IPS-NIHi7 (cell line): ENCODE results near the gene EIF2D.

Experiments
- DNase-seq: peaks from one replicate; pipeline ENCODE4 v3.0.0; 2012; ENCODE audit warnings: mixed read lengths; ENCODE audit errors: extremely low spot score

Gene EIF2D

DNA sequence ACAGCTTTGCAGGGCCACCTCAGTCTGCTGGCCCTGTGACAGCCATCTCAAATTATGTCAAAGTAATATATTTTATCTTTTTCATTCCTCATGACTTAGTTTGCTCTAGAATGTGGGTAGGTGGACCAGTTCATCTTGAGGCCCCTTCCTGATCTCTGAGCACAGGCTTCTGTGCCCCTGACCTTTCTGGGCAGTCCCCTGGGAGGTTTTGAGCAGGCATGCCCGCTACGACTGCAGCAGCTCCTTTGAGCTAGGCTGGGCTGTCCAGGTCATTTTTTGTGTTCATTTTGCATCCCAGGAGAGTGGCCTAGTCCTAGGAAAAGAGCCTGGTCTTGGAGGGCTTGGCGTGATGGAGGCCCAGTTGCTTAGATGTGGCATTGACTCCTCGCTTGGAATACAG, 42.7 kb downstream of the EIF2D start:
- no peak for DNase-seq

- DNase-seq: no peak
These were observed 43.4 kb downstream of the EIF2D start for GRCh38 chr1:206568779-206569352.

DNA sequence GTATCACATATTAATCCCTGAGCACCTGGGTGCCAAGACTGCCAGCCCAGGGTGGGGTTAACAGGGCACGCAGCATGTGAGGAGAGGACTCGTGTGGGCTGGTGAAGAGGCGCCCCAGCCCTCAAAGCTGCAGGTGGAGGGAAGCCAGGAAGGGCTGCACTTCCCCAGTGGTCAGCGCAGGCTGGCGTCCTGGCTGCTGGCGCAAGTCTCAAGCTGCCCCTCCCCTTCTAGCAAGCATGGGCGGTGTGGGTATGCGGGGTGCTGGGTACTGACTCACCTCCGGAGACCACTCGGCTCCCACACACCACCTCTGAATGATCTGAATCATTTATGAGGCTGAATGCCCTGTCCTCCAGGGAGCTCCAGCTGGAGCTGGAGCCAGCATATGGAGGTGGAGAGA, 44.0 kb downstream of the EIF2D start:
- DNase-seq: no peak

DNA sequence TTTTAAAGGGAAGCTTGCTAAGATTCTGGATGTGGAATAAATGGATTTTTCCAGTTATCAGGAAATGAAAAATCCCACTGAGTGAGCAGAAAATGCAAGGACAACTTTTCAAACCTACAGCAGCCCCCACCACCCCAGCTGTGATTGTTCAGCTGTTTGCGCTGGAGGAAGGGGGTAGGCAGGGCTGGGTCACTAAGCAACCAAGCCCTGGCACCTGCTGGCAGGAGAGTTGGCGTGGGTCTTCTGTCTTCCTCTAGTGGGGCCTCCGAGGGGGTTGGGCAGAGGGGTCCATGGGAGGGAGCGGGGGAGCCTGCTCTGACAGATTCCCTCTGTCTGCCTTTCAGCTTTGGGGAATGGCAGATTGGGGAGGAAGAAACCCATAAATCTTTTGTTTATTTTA, 45.3 kb downstream of the EIF2D start:
- no peak for DNase-seq

DNA sequence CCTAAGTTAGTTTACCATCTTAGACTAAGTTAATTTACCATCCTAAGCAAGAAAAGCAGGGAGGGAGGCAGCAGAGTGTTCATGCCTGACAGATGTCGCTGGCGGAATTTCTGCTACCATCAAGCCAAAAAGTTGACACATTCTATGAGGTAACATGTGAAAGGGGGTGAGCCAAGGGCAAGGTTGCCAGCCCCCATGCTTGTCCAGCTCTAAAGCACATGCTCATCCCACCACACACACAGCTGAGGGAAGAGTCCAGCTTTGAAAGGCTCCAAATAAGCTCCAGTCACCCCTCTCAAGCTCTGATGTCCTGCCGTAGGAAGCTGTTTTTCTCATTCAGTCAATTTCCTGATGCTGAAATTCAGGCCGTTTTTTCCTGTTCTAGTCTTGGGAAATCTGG, 46.3 kb downstream of the EIF2D start:
- DNase-seq: no peak

DNA sequence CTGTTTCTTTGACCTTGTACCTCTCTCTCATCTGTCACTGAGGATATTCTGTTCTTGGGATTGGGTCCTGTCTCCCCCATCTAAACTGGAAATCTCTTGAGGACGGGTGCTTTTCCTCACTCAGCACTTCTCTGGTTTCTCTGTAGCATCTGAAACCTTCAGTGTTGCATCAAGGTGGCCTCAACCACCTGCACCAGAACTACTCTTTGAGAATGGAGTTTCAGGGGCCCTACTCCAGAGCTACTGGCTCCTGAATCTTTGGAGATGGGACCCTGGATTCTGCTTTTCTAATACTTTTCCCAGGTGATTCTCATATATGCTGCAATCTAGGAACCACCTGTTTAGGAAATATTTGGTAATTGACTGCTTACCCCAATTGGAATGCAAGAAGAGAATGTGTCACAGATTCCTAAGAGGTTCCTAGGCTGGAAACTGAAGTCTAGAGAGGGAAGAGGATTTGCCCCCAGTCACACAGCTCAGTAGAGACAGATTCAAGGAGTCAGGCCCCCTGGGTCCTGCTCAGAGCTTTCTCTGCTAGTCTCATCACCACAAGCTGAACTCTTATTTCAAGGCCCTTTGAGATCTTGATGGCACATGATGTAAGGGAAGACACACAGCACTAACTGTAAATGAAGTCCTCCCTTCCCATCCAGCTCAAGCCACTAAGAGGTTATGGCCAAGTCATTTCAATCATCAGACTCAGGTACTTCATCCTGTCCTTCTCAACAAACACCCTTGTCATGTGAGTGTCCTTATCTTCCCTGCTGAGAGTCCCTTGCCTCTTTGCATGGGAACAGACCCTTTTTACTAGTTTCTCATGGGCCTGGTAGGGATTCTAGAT, 48.7 kb downstream of the EIF2D start:
- no peak for DNase-seq

- DNase-seq: no peak
These were observed 52.1 kb downstream of the EIF2D start for GRCh38 chr1:206560007-206560716.

GRCh38 chr1:206559672-206559995, 52.6 kb downstream of the EIF2D start:
- DNase-seq: no peak

- DNase-seq: no peak
These were observed 53.2 kb downstream of the EIF2D start for GRCh38 chr1:206558794-206559671.

GRCh38 chr1:206557636-206558473, 54.4 kb downstream of the EIF2D start:
- DNase-seq: no peak

DNA sequence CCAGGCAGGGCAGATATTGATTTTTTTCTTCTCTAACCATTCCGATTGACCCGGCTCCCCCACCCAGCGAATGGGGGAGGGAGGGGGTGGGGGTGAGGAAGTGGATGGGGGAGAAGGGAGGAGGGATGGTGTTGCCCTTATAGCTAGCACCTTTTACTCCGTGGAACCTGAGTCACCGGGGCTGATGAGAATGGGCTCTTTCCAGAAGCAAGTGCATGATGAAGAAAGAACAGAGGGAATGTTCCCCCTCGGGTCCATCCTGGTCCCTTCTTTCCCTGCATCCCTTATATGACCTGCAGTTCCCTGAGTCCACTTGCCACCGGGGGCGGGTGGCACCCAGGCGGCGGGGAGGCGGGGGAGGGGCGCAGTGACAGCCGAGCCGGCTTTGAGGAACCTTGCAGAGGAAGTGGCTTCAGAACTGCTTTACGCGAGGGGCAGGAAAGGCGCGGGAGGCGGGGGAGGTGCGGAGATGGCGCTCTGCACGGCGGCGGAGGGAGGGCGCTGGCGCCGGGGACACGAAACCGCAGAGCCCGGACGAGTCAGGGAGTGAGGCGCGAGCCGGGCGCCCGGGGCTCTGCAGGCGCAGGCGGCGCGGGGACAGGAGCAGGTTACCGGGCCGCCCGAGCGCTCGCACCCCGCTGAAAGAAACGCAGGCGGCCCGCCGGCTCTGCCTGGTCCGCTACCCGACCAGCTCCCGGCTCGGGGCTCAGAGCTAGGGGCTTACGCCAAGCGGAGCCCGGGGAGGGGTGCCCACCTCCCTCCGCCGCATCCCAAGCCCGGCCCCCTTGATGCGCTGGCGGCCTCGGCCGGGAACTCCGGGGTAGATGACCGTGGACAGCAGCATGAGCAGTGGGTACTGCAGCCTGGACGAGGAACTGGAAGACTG, 55.3 kb downstream of the EIF2D start:
- DNase-seq: peak; percentile 64

DNA sequence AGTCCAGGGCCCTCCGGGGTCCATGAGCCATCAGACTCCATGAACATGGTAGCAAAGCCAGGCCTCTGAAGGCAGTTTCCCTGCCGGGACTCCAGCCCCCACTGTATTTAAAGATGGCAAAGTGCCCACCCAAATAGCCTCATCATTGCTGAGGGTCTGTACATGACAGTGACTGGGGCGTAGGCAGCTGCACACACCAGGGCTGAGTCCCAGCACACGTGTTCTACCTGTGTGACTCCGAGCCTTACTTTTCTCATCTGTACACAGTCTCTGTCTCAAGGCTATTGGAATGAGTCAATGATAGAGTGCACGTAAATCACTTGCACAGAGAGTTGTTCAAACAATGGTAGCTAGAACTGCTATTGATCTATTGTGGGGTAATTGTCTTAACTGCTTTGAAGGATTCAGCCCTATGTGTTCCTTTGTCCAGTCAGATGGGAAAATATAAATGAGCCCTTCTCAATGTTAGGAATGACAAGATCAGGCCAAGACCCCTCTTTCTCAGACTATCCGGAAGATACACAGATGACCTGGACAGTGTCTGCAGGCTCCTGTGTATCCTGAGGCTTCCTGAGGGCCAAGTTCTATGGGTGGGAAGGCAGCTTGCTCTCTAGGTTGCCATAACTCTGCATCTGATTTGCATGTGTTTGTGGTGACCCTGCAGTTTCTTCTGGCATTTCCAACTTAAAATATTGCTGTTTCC, 56.1 kb downstream of the EIF2D start:
- DNase-seq: no peak

GRCh38 chr1:206555473-206555935, 56.8 kb downstream of the EIF2D start:
- DNase-seq: peak; percentile 53

- DNase-seq: no peak
These were observed 57.4 kb downstream of the EIF2D start for GRCh38 chr1:206554701-206555472.

GRCh38 chr1:206554211-206554610, 58.1 kb downstream of the EIF2D start:
- DNase-seq: no peak

DNA sequence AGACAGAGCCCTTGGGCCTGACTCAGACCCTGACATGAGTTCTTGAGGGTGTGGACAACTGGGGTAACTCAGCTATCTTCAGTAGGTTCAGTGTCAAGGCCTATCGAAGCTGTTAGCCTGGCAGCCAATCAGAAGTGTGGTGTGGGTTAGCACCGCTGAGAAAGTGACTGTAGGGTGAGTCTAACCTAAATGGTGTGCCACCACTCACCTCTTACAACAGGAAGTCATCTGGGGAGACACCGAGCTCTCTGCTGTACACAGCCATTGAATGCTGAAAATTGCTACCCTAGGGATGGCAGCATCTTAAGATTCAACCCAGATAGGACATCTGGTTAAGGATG, 60.3 kb downstream of the EIF2D start:
- no peak for DNase-seq

- no peak for DNase-seq
These were observed 60.8 kb downstream of the EIF2D start for GRCh38 chr1:206551296-206551985.

DNA sequence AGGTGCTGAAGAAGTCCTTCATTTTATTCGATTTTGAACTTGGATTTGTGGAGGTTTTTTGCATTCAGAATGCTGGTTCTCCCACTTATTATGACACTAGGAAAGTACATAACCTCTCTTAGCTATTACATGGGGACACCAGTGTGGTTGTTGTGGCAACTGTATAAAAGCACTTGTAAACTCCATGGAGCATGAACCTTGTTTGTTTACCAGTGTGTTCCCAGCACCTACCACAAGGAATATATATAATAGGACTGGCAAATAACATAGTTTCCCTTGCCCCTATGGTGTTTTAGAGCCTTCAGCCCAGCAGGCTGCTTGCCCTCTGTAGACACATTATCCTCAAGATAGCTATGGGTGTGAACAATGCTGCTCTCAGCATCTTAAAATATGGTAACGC, 61.8 kb downstream of the EIF2D start:
- DNase-seq: no peak
